GM19452 (cell line): Measurements from ENCODE around the gene KIF6.

Source experiments
- ATAC-seq: cut with Tn5 transposase; IDR thresholded peaks from one replicate; pipeline ENCODE4 v1.9.1; 2021; ENCODE audit not compliant: unreplicated experiment

The KIF6 gene, protein sequence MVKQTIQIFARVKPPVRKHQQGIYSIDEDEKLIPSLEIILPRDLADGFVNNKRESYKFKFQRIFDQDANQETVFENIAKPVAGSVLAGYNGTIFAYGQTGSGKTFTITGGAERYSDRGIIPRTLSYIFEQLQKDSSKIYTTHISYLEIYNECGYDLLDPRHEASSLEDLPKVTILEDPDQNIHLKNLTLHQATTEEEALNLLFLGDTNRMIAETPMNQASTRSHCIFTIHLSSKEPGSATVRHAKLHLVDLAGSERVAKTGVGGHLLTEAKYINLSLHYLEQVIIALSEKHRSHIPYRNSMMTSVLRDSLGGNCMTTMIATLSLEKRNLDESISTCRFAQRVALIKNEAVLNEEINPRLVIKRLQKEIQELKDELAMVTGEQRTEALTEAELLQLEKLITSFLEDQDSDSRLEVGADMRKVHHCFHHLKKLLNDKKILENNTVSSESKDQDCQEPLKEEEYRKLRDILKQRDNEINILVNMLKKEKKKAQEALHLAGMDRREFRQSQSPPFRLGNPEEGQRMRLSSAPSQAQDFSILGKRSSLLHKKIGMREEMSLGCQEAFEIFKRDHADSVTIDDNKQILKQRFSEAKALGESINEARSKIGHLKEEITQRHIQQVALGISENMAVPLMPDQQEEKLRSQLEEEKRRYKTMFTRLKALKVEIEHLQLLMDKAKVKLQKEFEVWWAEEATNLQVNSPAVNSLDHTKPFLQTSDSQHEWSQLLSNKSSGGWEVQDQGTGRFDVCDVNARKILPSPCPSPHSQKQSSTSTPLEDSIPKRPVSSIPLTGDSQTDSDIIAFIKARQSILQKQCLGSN

DNA sequence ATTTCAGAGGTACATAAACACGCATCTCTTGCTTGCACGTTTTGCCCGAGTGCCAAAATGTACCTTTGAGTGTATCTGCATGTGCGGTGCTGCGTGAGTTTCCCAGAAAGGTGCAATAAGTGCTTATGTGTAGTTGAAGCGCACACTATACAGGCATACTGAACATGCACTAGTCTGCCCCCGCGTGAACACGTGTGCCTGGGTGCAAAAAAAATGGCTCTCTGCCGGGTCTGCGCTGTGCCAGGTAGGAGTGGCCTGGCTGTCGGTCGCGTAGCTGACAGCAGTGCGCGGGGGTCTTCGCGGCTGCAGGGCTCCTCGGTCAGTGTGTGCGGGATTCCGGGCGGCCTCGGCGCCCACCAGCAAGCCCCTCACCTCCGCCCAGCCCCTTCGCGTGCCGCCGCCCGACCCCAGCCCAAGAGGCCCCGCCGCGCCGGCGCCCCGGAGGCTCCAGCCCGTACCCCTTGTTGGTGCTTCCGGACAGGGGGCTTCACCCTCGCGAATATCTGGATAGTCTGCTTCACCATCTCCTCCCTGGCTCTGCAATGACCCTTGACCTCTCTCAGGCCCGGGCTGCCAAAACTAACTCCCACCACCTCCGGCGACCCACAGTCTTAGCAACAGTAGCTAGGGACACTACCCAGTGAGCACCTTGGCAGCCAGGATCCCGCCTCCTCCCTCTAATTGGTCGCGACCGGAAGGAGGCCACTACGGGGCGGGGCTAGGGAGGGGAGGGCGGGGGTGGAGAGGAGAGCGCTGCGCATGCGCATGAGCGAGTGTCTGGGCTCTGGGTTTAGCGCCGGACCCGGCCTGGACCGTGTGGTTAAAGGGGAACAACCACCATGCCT, at the start of gene KIF6:
KIF6 (minus strand) TSS at position 622 of the 845 bp plus-strand sequence; CDS start at position 524, 98 bp downstream.
- ATAC-seq: peak; percentile 93

DNA sequence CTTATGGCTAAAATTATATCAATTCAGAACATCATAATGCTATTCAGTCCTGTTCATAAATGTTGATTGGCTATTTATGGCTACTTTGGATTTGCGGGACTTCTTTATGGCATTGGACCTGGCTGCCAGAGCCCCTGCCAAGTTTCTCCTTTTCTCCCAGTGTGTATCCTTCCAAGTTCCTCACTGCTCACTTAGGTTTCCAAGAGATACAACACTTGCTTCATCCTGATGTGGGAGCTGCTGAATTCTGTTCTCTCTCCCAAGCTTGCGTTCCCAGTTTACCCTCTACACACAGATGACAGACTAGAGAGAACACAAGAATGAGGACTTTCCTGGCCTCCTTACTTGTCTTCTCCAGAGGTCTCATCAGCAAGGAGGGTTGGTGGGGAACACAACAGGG, 48.6 kb upstream of the KIF6 start:
- no peak for ATAC-seq

DNA sequence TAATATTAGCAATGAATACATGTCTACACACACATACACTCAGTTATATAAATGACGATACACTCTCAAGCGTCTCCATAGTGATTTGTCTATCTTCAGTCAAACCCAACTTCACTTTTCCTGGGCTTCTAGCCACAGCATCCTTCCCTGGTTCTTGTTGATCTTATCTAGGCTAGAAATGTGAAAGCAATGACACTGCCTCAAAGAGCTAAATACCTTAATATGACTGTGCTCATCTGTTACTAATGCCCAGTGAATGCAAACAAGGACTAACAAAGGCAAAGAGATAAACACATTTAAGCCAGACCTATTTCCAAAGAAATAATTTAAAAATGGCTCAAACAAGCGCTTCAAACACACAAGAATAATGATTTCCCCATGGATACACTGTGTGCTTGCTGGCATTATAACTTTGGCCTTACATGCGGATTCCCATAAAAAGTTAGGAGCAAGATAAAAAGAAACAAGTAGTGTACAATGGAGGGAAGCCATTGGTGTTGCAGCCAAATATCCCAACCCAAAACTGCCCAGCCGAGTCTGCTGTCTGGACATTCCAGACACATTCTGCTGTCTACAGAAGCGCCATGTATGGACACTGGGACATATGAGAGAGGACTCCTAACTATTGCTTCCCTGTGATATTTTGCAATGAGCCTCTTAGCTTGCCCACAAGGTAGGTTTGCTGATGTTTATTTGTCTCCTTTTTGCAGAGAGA, 47.5 kb upstream of the KIF6 start:
- no peak for ATAC-seq

DNA sequence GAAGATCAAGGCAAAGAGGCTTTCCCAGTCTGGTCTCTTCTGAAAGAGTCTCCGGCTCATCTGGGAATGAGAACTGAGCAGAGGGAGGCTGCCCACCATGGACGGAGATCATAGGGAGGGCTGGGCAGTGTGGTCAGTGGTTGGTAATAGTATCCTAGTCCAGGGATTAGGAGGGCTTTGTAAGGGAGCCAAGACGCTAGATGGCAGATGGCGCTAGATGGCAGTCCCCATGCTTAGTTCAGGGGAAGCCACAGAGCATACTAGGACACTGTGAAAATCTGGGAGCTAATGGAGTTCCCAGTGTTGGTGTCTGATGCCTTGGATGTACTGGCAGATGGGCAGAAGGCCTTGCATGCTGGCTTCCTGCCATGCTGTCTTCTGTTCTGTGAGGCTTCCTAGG, 45.2 kb upstream of the KIF6 start:
- no peak for ATAC-seq

DNA sequence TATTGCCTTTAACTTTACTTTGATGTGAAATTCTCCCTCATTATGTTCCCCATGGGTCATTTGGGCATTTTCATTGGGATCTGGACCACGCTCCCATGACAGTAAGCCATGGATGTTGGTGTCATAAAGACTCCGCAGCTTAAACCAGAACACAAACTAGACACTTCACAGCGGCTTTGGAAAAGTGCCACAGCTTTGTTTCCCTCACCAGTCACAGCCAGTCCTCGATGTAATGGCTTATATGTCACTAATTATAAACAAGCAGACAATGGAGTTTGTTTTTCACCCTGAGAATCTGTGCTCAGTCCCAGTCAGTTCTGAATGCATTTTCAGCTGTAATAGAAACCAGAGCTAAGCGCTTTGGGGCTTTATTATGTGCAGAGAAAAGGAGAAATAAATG, 43.8 kb upstream of the KIF6 start:
- no peak for ATAC-seq

DNA sequence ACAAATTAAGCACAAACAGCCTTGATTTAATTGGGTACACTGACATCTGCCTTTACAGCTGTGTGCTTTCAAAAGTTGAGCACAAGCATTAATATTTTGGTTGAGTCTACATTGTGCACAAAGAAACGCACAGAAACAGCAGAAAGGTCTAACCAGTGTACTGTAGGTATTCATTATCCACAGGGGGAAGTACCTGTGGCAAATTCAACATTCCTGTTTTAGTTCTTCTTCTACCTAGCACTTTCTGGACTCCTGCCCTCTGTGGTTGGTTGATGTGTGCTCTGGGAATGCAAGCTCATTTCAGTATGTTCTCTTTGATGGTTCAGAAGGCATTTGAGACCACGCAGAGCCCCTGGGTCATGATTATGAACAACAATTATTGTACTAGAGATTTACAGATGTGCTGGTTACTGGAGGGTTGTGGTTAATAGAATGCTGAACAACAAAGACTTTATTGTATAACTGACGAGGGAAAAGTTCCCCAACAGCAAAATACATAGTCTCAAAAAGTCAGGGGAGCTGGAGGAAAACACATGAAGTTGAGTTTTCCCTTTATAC, 40.4 kb upstream of the KIF6 start:
- no peak for ATAC-seq

DNA sequence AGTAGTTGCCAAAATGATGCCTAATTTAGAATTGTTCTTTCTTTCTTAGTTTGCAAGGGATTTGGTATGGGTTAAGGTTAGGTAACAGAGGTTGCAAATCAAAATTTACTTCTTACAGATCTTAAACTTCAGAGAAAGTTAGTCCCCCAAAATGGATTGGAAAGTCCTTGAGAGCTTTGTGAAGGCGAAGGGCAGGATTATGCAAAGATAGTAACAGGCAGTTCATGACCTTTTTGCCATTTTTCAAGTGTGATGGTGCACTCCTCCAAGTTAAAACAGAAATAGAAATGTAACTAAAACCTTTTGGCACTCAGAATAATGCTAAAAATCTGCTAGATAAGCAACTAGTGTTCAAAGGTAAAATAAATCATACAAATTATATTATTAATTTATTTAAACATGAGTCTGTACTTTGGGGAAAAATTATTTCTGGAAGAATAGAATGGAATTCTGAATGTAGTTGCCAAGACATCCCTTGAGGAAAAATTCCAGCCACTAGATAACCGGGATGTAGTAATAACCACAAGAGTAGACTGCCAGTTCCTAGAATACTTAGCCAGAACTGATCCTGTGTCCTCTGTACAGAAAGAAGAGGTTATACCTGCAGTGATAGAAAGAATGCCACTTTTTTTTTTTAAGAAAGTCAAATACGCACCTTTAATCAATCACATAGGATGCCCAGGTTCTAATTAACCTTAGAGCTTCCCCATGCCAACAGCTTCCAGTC, 35.2 kb upstream of the KIF6 start:
- ATAC-seq: no peak

DNA sequence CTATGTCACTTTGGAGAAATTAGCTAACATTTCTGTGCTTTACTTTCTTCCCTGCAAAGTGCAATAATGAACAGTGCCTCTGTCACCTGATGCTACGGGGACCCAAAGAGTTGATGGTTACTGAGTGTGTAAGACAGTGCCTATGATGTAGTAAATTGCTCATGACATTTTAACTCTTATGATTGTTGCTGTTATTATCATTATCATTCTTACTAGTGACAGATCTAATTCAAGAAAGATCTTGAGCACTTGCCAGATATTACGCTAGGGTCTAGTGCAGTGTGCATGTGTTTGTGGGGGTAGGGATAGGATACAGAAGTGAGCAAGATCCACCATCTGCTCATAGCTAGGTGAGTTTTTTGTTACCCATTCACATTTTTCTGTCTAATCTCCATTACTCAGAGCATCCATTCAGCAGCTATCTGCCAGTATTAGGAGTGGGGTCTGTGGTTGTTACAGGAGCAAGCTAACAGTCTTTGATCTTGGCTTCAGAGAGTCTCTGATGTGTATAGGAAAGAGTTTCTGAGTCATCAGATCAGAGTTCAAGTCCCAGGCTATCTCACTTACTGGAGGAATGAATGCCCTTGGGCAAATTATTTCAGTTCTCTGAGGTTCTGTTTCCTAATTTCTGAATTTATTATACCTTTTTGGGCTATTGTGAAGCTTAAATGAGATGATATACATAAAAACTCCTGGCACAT, 33.8 kb upstream of the KIF6 start:
- ATAC-seq: no peak

DNA sequence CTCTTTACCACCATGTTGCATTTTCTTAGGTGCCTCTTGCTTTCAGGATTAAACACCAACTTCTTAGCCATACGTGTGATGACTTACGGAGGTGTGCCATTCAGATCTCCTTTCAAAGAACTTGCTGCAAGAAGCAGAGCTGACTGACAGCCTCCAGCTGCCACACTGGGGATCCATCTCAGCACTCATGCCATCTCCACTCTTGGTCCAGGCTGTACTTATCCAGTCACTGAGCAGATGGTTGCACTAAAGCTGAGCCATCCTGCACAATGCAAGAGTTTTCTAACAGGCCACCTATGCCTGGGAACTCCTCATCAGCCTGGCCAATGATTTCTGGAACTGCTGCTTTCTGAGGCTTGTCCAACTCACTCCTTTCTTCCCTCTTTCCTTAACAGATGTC, 31.4 kb upstream of the KIF6 start:
- no peak for ATAC-seq

DNA sequence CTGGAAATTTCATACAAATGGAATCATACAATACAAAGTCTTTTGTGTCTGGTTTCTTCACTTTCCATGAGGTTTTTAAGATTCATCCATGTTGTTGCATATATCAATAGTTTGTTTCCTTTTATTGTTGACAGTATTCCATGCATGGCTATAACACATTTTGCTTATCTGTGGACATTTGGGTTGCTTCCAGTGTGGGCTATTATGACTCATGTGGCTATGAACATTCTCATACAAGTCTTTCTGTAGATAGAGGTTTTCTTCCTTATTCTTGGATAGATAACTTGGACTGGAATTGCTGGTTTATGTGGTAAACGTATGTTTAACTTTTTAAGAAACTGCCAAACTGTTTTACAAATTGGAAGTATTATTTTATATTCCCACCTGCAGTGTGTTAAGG, 30.0 kb upstream of the KIF6 start:
- ATAC-seq: no peak

DNA sequence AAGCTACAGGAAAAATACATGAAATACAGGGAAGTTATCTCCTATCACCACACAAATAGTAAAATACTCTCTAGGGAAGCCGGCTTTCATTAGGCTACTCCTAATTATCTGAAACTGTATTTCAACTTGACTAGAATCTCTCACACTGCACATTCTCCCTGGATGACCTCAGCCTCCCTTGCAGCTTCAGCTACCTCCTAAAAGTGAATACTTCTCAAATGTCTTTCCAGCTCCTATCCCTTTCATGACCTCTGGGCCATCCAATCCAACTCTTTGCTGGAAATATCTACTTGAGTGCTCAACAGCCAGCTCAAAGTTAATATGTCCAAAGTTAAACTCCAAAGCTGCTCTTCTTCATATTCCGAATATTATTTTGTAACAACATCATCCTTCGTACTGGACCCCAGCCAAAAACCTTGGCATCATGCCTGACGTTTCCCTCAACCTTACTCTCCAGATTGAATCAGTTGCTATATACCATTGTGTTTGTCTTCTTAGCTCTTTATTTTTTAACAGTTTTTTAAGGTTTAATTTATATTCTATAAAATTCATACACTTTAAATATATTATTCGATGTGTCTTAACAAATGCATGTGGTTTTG, 29.4 kb upstream of the KIF6 start:
- ATAC-seq: no peak

DNA sequence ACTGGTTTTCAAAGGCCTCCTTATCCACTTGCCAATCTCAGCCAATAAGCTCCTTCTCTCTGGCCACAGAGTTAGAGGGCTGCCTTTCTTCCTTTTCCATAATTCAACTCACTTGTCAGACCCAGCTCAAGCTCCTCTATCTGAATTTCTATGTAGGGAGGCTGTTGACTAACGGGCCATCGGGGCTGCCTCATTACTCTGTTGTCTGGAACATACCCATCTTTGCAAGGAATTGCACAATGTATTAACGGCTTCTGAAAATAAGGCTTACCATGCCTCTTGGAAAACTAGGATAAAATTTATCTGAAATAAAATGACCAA, 28.5 kb upstream of the KIF6 start:
- ATAC-seq: no peak

DNA sequence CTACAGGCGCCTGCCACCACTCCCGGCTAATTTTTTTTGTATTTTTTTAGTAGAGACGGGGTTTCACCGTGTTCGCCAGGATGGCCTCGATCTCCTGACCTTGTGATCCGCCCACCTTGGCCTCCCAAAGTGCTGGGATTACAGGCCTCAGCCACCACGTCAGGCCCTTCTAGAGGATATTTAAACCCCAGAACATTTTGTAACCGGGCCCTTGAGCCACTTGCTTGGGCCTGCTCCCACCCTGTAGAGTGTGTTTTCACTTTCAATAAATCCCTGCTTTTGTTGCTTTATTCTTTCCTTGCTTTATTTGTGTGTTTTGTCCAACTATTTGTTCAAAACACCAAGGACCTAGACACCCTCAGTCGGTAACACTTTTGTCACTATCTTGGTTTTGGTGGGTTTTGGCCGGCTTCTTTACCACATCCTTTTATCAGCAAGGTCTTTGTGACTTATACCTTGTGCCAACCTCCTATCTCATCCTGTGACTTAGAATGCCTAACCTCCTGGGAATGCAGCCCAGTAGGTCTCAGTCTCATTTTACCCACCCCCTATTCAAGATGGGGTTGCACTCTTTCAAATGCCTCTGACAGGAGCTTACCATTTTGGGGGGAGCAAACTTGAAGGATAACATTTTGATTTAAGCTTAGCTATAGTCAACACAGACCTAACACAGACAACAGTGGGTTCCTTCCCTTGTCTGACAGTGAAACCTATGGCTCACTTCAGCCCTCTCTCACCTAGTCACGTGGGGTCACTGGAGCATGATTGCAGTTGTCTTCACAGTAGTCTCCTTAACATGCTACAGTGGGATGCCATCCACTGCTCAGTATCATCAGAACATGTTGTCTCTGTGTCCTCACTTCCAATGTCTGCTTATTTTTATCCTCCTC, 27.9 kb upstream of the KIF6 start:
- ATAC-seq: no peak

DNA sequence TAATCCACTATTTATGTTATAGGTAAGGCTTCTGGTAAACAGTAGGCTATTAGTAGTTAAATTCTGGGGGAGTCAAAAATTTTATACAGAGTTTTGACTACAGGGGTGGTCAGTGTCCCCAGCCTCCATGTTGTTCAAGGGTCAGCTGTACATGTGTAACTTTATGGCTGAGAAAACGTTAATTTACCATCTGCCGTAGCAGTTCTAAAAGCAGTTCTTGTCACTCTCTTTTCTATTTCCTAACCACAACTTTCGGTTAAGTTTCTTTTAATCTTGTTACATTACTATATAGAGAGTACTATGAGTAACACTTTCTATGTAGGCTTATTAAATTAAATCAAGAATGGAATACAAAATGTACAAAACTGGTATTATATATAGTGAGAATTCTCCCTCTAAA, 21.6 kb upstream of the KIF6 start:
- no peak for ATAC-seq

DNA sequence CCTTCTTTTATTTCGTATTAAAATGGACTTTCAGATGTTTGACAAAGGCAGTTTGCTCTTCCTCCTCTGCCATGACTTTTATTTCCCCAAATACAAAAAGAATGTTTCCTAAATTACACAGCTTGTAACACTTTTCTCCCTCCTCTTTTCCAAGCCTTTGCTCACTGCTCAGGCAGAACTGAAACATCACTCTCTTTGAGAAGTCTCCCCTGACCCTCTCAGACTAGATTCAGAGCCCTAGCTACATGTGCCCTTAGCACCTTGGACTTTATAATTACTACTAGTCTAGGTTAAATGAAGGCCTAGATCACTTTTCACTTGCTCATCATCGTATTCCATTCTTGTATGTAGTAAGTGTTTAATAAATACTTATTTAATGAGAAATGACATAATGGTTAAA, 8.5 kb upstream of the KIF6 start:
- no peak for ATAC-seq

DNA sequence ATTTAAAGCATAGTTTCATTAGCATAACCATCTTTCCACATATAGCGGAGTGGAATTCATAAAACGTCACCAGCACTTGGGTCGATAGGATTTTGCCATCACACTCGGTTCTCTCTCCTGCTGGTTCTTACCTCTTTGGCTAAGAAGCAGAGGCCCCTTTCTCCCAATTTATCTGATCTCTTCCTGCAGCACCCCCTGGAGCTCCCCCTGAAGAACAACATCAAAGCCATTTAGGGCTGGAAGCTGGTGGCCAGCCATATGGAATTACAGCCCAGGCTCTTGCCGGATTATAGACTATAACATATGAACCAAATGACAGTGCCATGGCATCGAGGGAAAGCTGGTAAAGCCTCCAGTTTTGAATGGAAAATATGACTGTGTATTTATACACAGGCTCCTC, 6.4 kb upstream of the KIF6 start:
- no peak for ATAC-seq

DNA sequence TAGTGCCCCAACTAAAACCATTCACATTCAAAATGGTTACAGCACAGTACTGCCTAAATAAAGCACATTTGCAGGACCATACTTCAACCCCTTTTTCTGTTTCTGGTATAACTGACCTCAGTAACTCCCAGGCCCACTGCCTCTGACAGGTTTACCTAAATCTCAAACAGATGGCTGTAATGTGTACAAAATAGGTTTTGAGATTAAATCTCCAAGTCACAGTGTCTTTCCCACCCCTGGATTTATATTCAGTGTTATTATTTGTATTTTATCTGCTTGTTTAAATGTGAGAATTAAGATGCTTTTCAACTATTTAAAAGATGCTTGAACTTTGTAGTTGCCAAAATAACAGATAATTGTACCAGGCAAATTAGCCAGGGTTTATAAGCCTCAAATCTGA, 4.7 kb upstream of the KIF6 start:
- ATAC-seq: no peak

DNA sequence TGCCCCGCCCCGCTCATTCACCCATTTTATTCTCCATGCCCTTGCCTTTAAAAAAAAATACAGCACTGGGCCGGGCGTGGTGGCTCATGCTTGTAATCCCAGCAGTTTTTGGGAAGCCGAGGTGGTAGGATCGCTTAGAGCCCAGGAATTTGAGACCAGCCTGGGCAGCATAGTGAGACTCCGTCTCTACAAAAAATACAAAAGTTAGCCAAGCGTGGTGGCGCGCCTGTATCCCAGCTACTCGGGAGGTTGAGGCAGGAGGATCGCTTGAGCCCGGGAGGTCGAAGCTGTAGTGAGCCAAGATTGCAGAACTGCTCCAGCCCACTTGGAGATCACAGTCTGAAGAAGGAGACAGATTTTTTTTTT, 407 bp upstream of the KIF6 start:
- no peak for ATAC-seq
